ENCODE results near the gene PERM1. TPM values are rescaled to one million over a fixed set of nuclear protein-coding genes. Genes with fewer than 3 reads are reported as not detected.

Gene PERM1
- total RNA-seq, 1 experiment from 2014 or later = 1.5 TPM

- Histone ChIP-seq H3K9me3 (ENCODE audit: control insufficient read depth, insufficient read depth, low read depth, low read length) (no peaks in the 10 kb centered on the region), H3K27ac (ENCODE audit: low read length) (no peak overlapping the region; the same call in 1 of the 2 replicates), H3K4me1 (ENCODE audit: control insufficient read depth, insufficient read depth, low read length) (peaks cover 47% of the 10 kb centered on the region), H3K36me3 (ENCODE audit: control insufficient read depth, insufficient read depth, low read length) (no peaks in the 10 kb centered on the region), H3K4me3 (ENCODE audit: low read depth in 2 of 2, low read length in 2 of 2) (no peak overlapping the region), H3K27me3 (ENCODE audit: control insufficient read depth, insufficient read depth, low read length) (no peaks in the 10 kb centered on the region)
- TF ChIP-seq TCF7L2 (IDR thresholded peaks at IDR 0.05; ENCODE audit: low read depth, low read length) (no peak), POLR2AphosphoS5 (IDR thresholded peaks at IDR 0.05; ENCODE audit: low read depth, low read length) (no peak), REST (IDR thresholded peaks at IDR 0.05; ENCODE audit: insufficient read depth in 1 of 2, low read depth in 2 of 2, low read length in 1 of 2) (no peak), SIN3A (IDR thresholded peaks at IDR 0.05; ENCODE audit: borderline replicate concordance, insufficient read depth, low read depth, low read length) (no peak), CTCF (IDR thresholded peaks at IDR 0.05) (no peak)
- ChIA-PET POLR2A (no interaction called here), CTCF (no interaction called here)
- intact Hi-C loops (cut with micrococcal nuclease; ENCODE audit: unreplicated experiment) = no loop called here
- ATAC-seq (no peak), DNase-seq (ENCODE audit: low read depth, low spot score) (no peak)
- BruUV-seq (replicated peaks) = no TSS peak
- in situ Hi-C loops (cut with HindIII; ENCODE audit: low pct_unique_long_range_greater_than_20kb, low sequenced_read_pairs) = no loop called here
Observed at GRCh38 chr1:927748-928147, 54.1 kb downstream of the PERM1 start.

- POLR2A ChIA-PET = no interaction called here
- Histone ChIP-seq H3K4me3 (ENCODE audit: low read depth in 2 of 2, low read length in 2 of 2) (no peak overlapping the region), H3K36me3 (ENCODE audit: control insufficient read depth, insufficient read depth, low read length) (no peaks in the 10 kb centered on the region), H3K27me3 (ENCODE audit: control insufficient read depth, insufficient read depth, low read length) (no peaks in the 10 kb centered on the region), H3K9me3 (ENCODE audit: control insufficient read depth, insufficient read depth, low read depth, low read length) (no peaks in the 10 kb centered on the region), H3K27ac (ENCODE audit: low read length) (no peak overlapping the region; the same call in 1 of the 2 replicates), H3K4me1 (ENCODE audit: control insufficient read depth, insufficient read depth, low read length) (peaks cover 47% of the 10 kb centered on the region)
- CTCF ChIA-PET = no interaction called here
- intact Hi-C loops (cut with micrococcal nuclease; ENCODE audit: unreplicated experiment) = no loop called here
- no peak for DNase-seq (ENCODE audit: low read depth, low spot score)
- TF ChIP-seq TCF7L2 (IDR thresholded peaks at IDR 0.05; ENCODE audit: low read depth, low read length) (no peak), REST (IDR thresholded peaks at IDR 0.05; ENCODE audit: insufficient read depth in 1 of 2, low read depth in 2 of 2, low read length in 1 of 2) (no peak), POLR2AphosphoS5 (IDR thresholded peaks at IDR 0.05; ENCODE audit: low read depth, low read length) (no peak), CTCF (IDR thresholded peaks at IDR 0.05) (no peak), SIN3A (IDR thresholded peaks at IDR 0.05; ENCODE audit: borderline replicate concordance, insufficient read depth, low read depth, low read length) (no peak)
- BruUV-seq (replicated peaks) = no TSS peak
- ATAC-seq = no peak
- in situ Hi-C loops (cut with HindIII; ENCODE audit: low pct_unique_long_range_greater_than_20kb, low sequenced_read_pairs) = no loop called here
Observed at GRCh38 chr1:927234-927633, 54.7 kb downstream of the PERM1 start.

Measured in Panc1 (cell line).